Chondrocyte (in vitro differentiated cells): ENCODE results near the gene CFL1. TPM values are rescaled to one million over a fixed set of nuclear protein-coding genes. Genes with fewer than 3 reads are reported as not detected.

Source experiments
- DNase-seq: peaks from one replicate; pipeline ENCODE4 v3.0.0; 2021; ENCODE audit warnings: mixed read lengths, low spot score
- H3K27ac Mint-ChIP-seq: one replicate; pipeline ENCODE4 v1.8.0; 2021; ENCODE audit warnings: mild to moderate bottlenecking, moderate library complexity, mixed read lengths; ENCODE audit not compliant: unreplicated experiment
- H3K27me3 Mint-ChIP-seq: 2 replicates; pipeline ENCODE4 v1.8.0; 2021; ENCODE audit warnings: low read depth, mixed read lengths
- H3K36me3 Mint-ChIP-seq: 2 replicates; pipeline ENCODE4 v1.8.0; 2021; ENCODE audit warnings: low read depth, mixed read lengths
- H3K4me1 Mint-ChIP-seq: 2 replicates; pipeline ENCODE4 v1.8.0; 2021; ENCODE audit warnings: low read depth, mild to moderate bottlenecking, mixed read lengths
- H3K4me3 Mint-ChIP-seq: one replicate; pipeline ENCODE4 v1.8.0; 2021; ENCODE audit warnings: mild to moderate bottlenecking, moderate library complexity, mixed read lengths; ENCODE audit not compliant: unreplicated experiment
- H3K9me3 Mint-ChIP-seq: 2 replicates; pipeline ENCODE4 v1.8.0; 2021; ENCODE audit warnings: low read depth, mixed read lengths
- CTCF ChIP-seq: fragments of 200-600 bp; sonication (generic); IDR thresholded peaks from 2 replicates; pipeline ENCODE4 v1.5.0; 2021; ENCODE audit warnings: antibody characterized with exemption, mild to moderate bottlenecking, moderate library complexity
- total RNA-seq: library from RNA; stranded (reverse); gene quantifications from 3 replicates; pipeline ENCODE4 v1.2.1, GENCODE V29; 2021

Gene CFL1
- total RNA-seq, 1 donor from 2014 or later = 1,222 TPM

- Mint-ChIP-seq H3K4me1 (peaks cover 47% of the 10 kb centered on the region), H3K36me3 (peaks cover 23% of the 10 kb centered on the region), H3K9me3 (no peaks in the 10 kb centered on the region), H3K27me3 (no peaks in the 10 kb centered on the region), H3K4me3 (no peak overlapping the region), H3K27ac (peak overlapping the region; percentile 45)
- TF ChIP-seq CTCF = no peak
- peak; percentile 87 for DNase-seq
These were observed 10.2 kb upstream of the CFL1 start for GRCh38 chr11:65868076-65868667.

- Mint-ChIP-seq H3K36me3 (peaks cover 26% of the 10 kb centered on the region), H3K4me1 (peaks cover 50% of the 10 kb centered on the region), H3K27ac (peak overlapping the region; percentile 57), H3K4me3 (no peak overlapping the region), H3K27me3 (no peaks in the 10 kb centered on the region), H3K9me3 (no peaks in the 10 kb centered on the region)
- TF ChIP-seq CTCF = no peak
- peak; percentile 68 for DNase-seq
These were observed 9.5 kb upstream of the CFL1 start for GRCh38 chr11:65867284-65868071.

GRCh38 chr11:65866509-65867283 lies 8.7 kb upstream of the CFL1 start:
- peak; percentile 72 for DNase-seq
- TF ChIP-seq CTCF = no peak
- Mint-ChIP-seq H3K4me1 (peaks cover 53% of the 10 kb centered on the region), H3K36me3 (peaks cover 26% of the 10 kb centered on the region), H3K4me3 (no peak overlapping the region), H3K27ac (peak overlapping the region; percentile 57), H3K9me3 (no peaks in the 10 kb centered on the region), H3K27me3 (no peaks in the 10 kb centered on the region)

- DNase-seq = peak; percentile 68
- Mint-ChIP-seq H3K4me1 (peaks cover 49% of the 10 kb centered on the region), H3K27ac (peak overlapping the region; percentile 71), H3K27me3 (no peaks in the 10 kb centered on the region), H3K9me3 (no peaks in the 10 kb centered on the region), H3K4me3 (no peak overlapping the region), H3K36me3 (peaks cover 26% of the 10 kb centered on the region)
- TF ChIP-seq CTCF = no peak
These were observed 7.7 kb upstream of the CFL1 start for GRCh38 chr11:65865550-65866172.
